K562 (cell line): ENCODE data around the gene RPRD1B. TPM values are rescaled to one million over a fixed set of nuclear protein-coding genes. Genes with fewer than 3 reads are reported as not detected.

Experiments used
- ATAC-seq: fragments of 200-7000 bp; cut with Tn5 transposase; 3 replicates; pipeline ENCODE4 v1.9.1; 2020; ENCODE audit warnings: moderate library complexity
- BruUV-seq: library from RNA; stranded (reverse); fragments of 400-500 nt; replicated peaks from 2 replicates; lab custom pipeline; 2021; lab: Mats Ljungman, UMichigan
- CTCF ChIA-PET: fragments of 300-600 bp; formaldehyde crosslinking; extraction: SDS; loops from one replicate; lab custom pipeline; 2021; ENCODE audit warnings: low intra/inter-chr PET ratio; lab: Yijun Ruan, JAX
- POLR2A ChIA-PET: fragments of 300-600, 350-650 bp; sonication (Branson Sonifier 250); formaldehyde crosslinking; extraction: SDS; loops from one replicate; lab custom pipeline; 2021; ENCODE audit warnings: antibody characterized with exemption, inconsistent platforms; lab: Yijun Ruan, JAX
- DNase-seq, 4 experiments: peaks; one replicate each; pipeline versions ENCODE4 v3.0.0 to v3.0.0-alpha.2; 2011 to 2018; ENCODE audit warnings: low spot score in 3 of 4, mixed read lengths in 3 of 4; ENCODE audit errors: extremely low read depth in 1 of 4
- FAIRE-seq: peaks from 2 replicates; lab custom pipeline; 2011; peaks lifted over from hg19 to GRCh38; lab: Jason Lieb, UNC
- H2AFZ ChIP-seq: 2 replicates; pipeline ENCODE4 v1.6.0; 2011; ENCODE audit warnings: low read depth, low read length, control low read depth, inconsistent platforms
- H3K27ac ChIP-seq: fragments of 200-600 bp; 3 replicates; pipeline ENCODE4 v1.8.0; 2011; ENCODE audit warnings: low read depth, mild to moderate bottlenecking, control low read depth, inconsistent platforms, low read length, moderate library complexity, mixed read lengths; ENCODE audit errors: extremely low read depth
- H3K27me3 ChIP-seq, 2 experiments: fragments of 300-600 bp in 1 of 2; 2 replicates in 1 of 2; 3 replicates in 1 of 2; pipeline versions ENCODE4 v1.6.0 to v1.8.0; 2011; ENCODE audit warnings: inconsistent platforms in 2 of 2, low read length in 2 of 2, mild to moderate bottlenecking in 1 of 2, mixed read lengths in 1 of 2, moderate library complexity in 1 of 2; ENCODE audit not compliant: control insufficient read depth in 2 of 2, insufficient read depth in 2 of 2
- H3K36me3 ChIP-seq: fragments of 300-600 bp; 3 replicates; pipeline ENCODE4 v1.8.0; 2011; ENCODE audit warnings: mild to moderate bottlenecking, low read length, inconsistent platforms; ENCODE audit not compliant: control insufficient read depth, insufficient read depth
- H3K4me1 ChIP-seq, 2 experiments: fragments of 200-600 bp in 1 of 2; replicated peaks in 1 of 2; 2 replicates in 1 of 2; 3 replicates in 1 of 2; pipeline versions ENCODE4 v1.5.1 to v1.8.0; 2011; ENCODE audit warnings: inconsistent platforms in 2 of 2, low read length in 2 of 2, mild to moderate bottlenecking in 1 of 2, mixed read lengths in 1 of 2, moderate library complexity in 1 of 2; ENCODE audit not compliant: control insufficient read depth in 2 of 2, insufficient read depth in 2 of 2
- H3K4me2 ChIP-seq: 2 replicates; pipeline ENCODE4 v1.6.1; 2011; ENCODE audit warnings: low read length, control low read depth, inconsistent platforms, mixed read lengths; ENCODE audit not compliant: insufficient read depth
- H3K4me3 ChIP-seq: fragments of 200-600 bp; sonication (generic), shearing (Covaris generic); 2 replicates; pipeline ENCODE4 v1.5.1; 2016; ENCODE audit warnings: control low read depth, inconsistent platforms
- H3K79me2 ChIP-seq: fragments of 200-600 bp; 3 replicates; pipeline ENCODE4 v1.8.0; 2011; ENCODE audit warnings: low read length, inconsistent platforms; ENCODE audit not compliant: control insufficient read depth, insufficient read depth
- H3K9ac ChIP-seq, 2 experiments: 2 replicates each; pipeline versions ENCODE4 v1.6.0 to v1.6.1; 2011; ENCODE audit warnings: low read depth in 2 of 2, low read length in 2 of 2, control low read depth in 1 of 2, inconsistent platforms in 1 of 2, mild to moderate bottlenecking in 1 of 2, mixed read lengths in 1 of 2; ENCODE audit not compliant: insufficient read depth in 1 of 2
- H3K9me1 ChIP-seq: one replicate; pipeline ENCODE4 v1.6.0; 2011; ENCODE audit warnings: inconsistent platforms, mild to moderate bottlenecking, low read length, moderate library complexity; ENCODE audit not compliant: control insufficient read depth, insufficient read depth
- H3K9me3 ChIP-seq: replicated peaks from 2 replicates; pipeline ENCODE4 v1.5.1; 2011; ENCODE audit warnings: low read depth, low read length, inconsistent platforms; ENCODE audit not compliant: control insufficient read depth, insufficient read depth
- H4K20me1 ChIP-seq: replicated peaks from 2 replicates; pipeline ENCODE4 v1.6.1; 2011; ENCODE audit warnings: low read length, inconsistent platforms, mixed read lengths; ENCODE audit not compliant: control insufficient read depth, insufficient read depth
- CBFA2T2 ChIP-seq: fragments of 450-650 bp; conservative IDR thresholded peaks from 2 replicates; pipeline ENCODE4 v1.6.1; 2017; ENCODE audit warnings: mild to moderate bottlenecking
- DDX20 ChIP-seq: fragments of 450-650 bp; IDR thresholded peaks from 2 replicates; pipeline ENCODE4 v1.6.1; 2016; ENCODE audit warnings: missing genetic modification characterization, low read depth, mild to moderate bottlenecking, missing compliant biosample characterization, moderate library complexity
- GATA2 ChIP-seq: sonication (generic); formaldehyde crosslinking; IDR thresholded peaks from 2 replicates; pipeline ENCODE4 v1.4.0; 2020; ENCODE audit warnings: mild to moderate bottlenecking, missing genetic modification reagents
- MEF2A ChIP-seq: IDR thresholded peaks from 2 replicates; pipeline ENCODE4 v1.6.1; 2011; ENCODE audit warnings: low read depth, mild to moderate bottlenecking, low read length, moderate library complexity; ENCODE audit not compliant: control insufficient read depth
- PML ChIP-seq: IDR thresholded peaks from 2 replicates; pipeline ENCODE4 v1.6.1; 2012; ENCODE audit warnings: low read length, inconsistent platforms
- SP1 ChIP-seq: sonication (generic); formaldehyde crosslinking; IDR thresholded peaks from 2 replicates; pipeline ENCODE4 v1.8.1; 2022; ENCODE audit warnings: mild to moderate bottlenecking, missing genetic modification reagents
- U2AF2 ChIP-seq: fragments of 200-400 bp; formaldehyde crosslinking; optimal IDR thresholded peaks from 2 replicates; pipeline ENCODE3; 2017; ENCODE audit warnings: low read depth, mild to moderate bottlenecking, low read length
- ZBTB1 ChIP-seq: sonication (generic); formaldehyde crosslinking; IDR thresholded peaks from 2 replicates; pipeline ENCODE4 v1.8.1; 2023; ENCODE audit warnings: missing genetic modification reagents, low read depth, mild to moderate bottlenecking, borderline replicate concordance
- ZHX1 ChIP-seq: fragments of 150-350 bp; conservative IDR thresholded peaks from 2 replicates; pipeline ENCODE4 v1.6.1; 2014; ENCODE audit warnings: low read length
- WGBS: fragments of 100-300 bp; shearing (Covaris generic); methylation state at CpG from one replicate; pipeline ENCODE4 v1.1.6; 2016; ENCODE audit warnings: low coverage, mixed read lengths; ENCODE audit not compliant: insufficient coverage; ENCODE audit errors: missing lambda C conversion rate; 5-methylcytosine and 5-hydroxymethylcytosine counted together
- in situ Hi-C: fragments of 300-500 bp; cut with MboI; formaldehyde crosslinking; loops from 4 replicates; pipeline ENCODE4 v1.15.0; 2018; ENCODE audit warnings: inconsistent platforms, mixed read lengths
- intact Hi-C: fragments of 100-400 bp; cut with micrococcal nuclease; formaldehyde crosslinking; loops from 2 replicates; pipeline ENCODE4 v1.14.2; 2022
- polyA plus RNA-seq, 8 experiments: library from polyadenylated mRNA; depleted of rRNA in 4 of 8; stranded (reverse) in 5 of 8; unstranded in 3 of 8; fragments of >200 nt; fragmentation: Nextera tagmentation in 2 of 8; fragmentation: Illumina TruSeq in 1 of 8; extraction: Ambion mirVana in 2 of 8; extraction: Trizol in 1 of 8; gene quantifications; 2 replicates each; pipeline versions ENCODE4 v1.2.1 to v1.2.3, GENCODE V29; 2011 to 2014; ENCODE audit warnings: inconsistent platforms in 1 of 8, missing spikeins in 1 of 8
- total RNA-seq, 7 experiments: library from RNA; depleted of rRNA in 6 of 7; stranded (reverse); fragments of >200 nt in 6 of 7; fragmentation: Illumina TruSeq in 2 of 7; extraction: Trizol in 2 of 7; gene quantifications; 2 replicates each; pipeline versions ENCODE4 v1.2.1 to v1.2.3, GENCODE V29; 2011 to 2021; ENCODE audit warnings: low replicate concordance in 1 of 7

RPRD1B gene
- total and polyA plus RNA-seq, 9 of the 15 experiments (the other 6 are each of a cell fraction or from before 2014, with no cell fraction given): 5.5 to 43.0 (median 24.4) TPM

GRCh38 chr20:37992802-37993409, 40.6 kb upstream of the RPRD1B start (continued):
- TF ChIP-seq ZHX1 (no peak), ZBTB1 (no peak), SP1 (no peak), CBFA2T2 (0 out of 2 replicates have a peak, but pooled peaks have one; percentile 9), DDX20 (tag) (no peak), MEF2A (peak; percentile 91), GATA2 (CRISPR knock-in tag) (0 out of 2 replicates have a peak, but pooled peaks have one; percentile 15)
- TF ChIP-seq, all 486 proteins: peak for 19

GRCh38 chr20:37994512-37994911, 39.0 kb upstream of the RPRD1B start:
- H3K36me3 ChIP-seq: peaks cover 93% of the 10 kb centered on the region
- ChIA-PET POLR2A (interaction anchor here (0.6 to 1.7 kb wide), 5 partner anchors 11 to 1722 kb away, joined by 3 to 11 read pairs (median 4); no protein-coding TSS in a partner anchor), CTCF (no interaction called here)
- ATAC-seq (no peak), DNase-seq (no peak), FAIRE-seq (no peak)
- peaks cover 9% of the 10 kb centered on the region for H3K9me1 ChIP-seq
- intact Hi-C loops: loop anchor here (10.0 kb wide), 1 partner anchor 340 kb away; no protein-coding TSS in a partner anchor
- no peak overlapping the region for H3K27ac ChIP-seq
- H3K4me1 ChIP-seq: peaks cover 4 to 10% of the 10 kb centered on the region in 2 experiments; a peak in 3 of 5 replicates
- no peaks in the 10 kb centered on the region for H3K9me3 ChIP-seq
- H3K27me3 ChIP-seq: no peaks in the 10 kb centered on the region
- peaks cover 20% of the 10 kb centered on the region for H4K20me1 ChIP-seq
- no peak overlapping the region for H3K4me2 ChIP-seq
- no peak overlapping the region for H3K4me3 ChIP-seq
- WGBS: 74% methylated on average over 4 of the region's 4 CpGs
- no peak overlapping the region for H3K9ac ChIP-seq
- H3K79me2 ChIP-seq: no peaks in the 10 kb centered on the region
- BruUV-seq: no TSS peak
- in situ Hi-C loops: no loop called here
- no peak overlapping the region for H2AFZ ChIP-seq
- no peak for TF ChIP-seq U2AF2
- no peak for TF ChIP-seq PML
